Activated CD4-positive, alpha-beta T cell treated with anti-CD3 and anti-CD28 coated beads for 36 hours (primary cell): ENCODE data around the gene C2orf66. TPM values are rescaled to one million over a fixed set of nuclear protein-coding genes. Genes with fewer than 3 reads are reported as not detected.

Experiments used
- ATAC-seq: fragments of 200-7000 bp; cut with Tn5 transposase; one replicate; pipeline ENCODE4 v1.10.0; 2021; ENCODE audit warnings: mild to moderate bottlenecking, moderate library complexity
- CTCF ChIA-PET: fragments of 350-600 bp; sonication (Branson Sonifier 250); formaldehyde crosslinking; loops from one replicate; lab custom pipeline; 2021; ENCODE audit warnings: antibody characterized with exemption; lab: Charles Lee
- POLR2A ChIA-PET: fragments of 350-600 bp; sonication (Branson Sonifier 250); formaldehyde crosslinking; loops from one replicate; lab custom pipeline; 2021; ENCODE audit warnings: antibody characterized with exemption, inconsistent platforms; lab: Charles Lee
- DNase-seq: peaks from one replicate; pipeline ENCODE4 v3.0.0-alpha.2; 2020
- H3K27ac Mint-ChIP-seq: one replicate; pipeline ENCODE4 v1.8.0; 2021; ENCODE audit warnings: mixed read lengths
- H3K27me3 Mint-ChIP-seq: one replicate; pipeline ENCODE4 v1.8.0; 2021; ENCODE audit warnings: mixed read lengths
- H3K36me3 Mint-ChIP-seq: one replicate; pipeline ENCODE4 v1.8.0; 2021; ENCODE audit warnings: low read depth, mixed read lengths
- H3K4me1 Mint-ChIP-seq: one replicate; pipeline ENCODE4 v1.8.0; 2021; ENCODE audit warnings: mixed read lengths
- H3K4me3 Mint-ChIP-seq: one replicate; pipeline ENCODE4 v1.8.0; 2021; ENCODE audit warnings: mild to moderate bottlenecking, moderate library complexity, mixed read lengths
- H3K9me3 Mint-ChIP-seq: one replicate; pipeline ENCODE4 v1.8.0; 2021; ENCODE audit warnings: low read depth, mixed read lengths
- intact Hi-C, 2 experiments: fragments of 100-400 bp; cut with DNase I in 1 of 2; cut with micrococcal nuclease in 1 of 2; formaldehyde crosslinking; loops; one replicate each; pipeline versions ENCODE4 v1.14.2 to v1.15.1; 2022 to 2024; cut with DNase I, micrococcal nuclease
- total RNA-seq, 2 experiments: library from RNA; stranded (reverse); gene quantifications; one replicate each; pipeline ENCODE4 v1.2.3, GENCODE V29; 2021

The C2orf66 gene
- total RNA-seq, result under 1 TPM; 0.09 to 0.25 TPM

- Mint-ChIP-seq H3K4me1 (no peaks in the 10 kb centered on the region), H3K27ac (no peak within 1 kb of the TSS), H3K36me3 (no peaks in the 10 kb centered on the region), H3K4me3 (no peak within 1 kb of the TSS), H3K27me3 (peaks cover 25% of the 10 kb centered on the region), H3K9me3 (peaks cover 3% of the 10 kb centered on the region)
- DNase-seq, result no peak
- ChIA-PET POLR2A (no interaction called here), CTCF (interaction anchor here (0.6 to 1.0 kb wide), 4 partner anchors 13 to 404 kb away, joined by 3 to 4 read pairs (median 4); no protein-coding TSS in a partner anchor)
- ATAC-seq, result no peak
- intact Hi-C loops, result no loop called here
These were observed at the start of gene C2orf66 for GRCh38 chr2:196809260-196809659. Gene C2orf66 (minus strand): TSS chr2:196809355. CDS start chr2:196809336, 19 bp downstream.

- Mint-ChIP-seq H3K4me1 (no peaks in the 10 kb centered on the region), H3K9me3 (peaks cover 8% of the 10 kb centered on the region), H3K27ac (no peak overlapping the region), H3K4me3 (no peak overlapping the region), H3K36me3 (peaks cover 33% of the 10 kb centered on the region), H3K27me3 (no peaks in the 10 kb centered on the region)
- intact Hi-C loops, result no loop called here
- no peak for ATAC-seq
- POLR2A ChIA-PET, result no interaction called here
- DNase-seq, result no peak
- CTCF ChIA-PET, result interaction anchor here (0.6 to 0.9 kb wide), 2 partner anchors 467 to 520 kb away, joined by 3 to 4 read pairs; no protein-coding TSS in a partner anchor
These were observed 45.5 kb upstream of the C2orf66 start for GRCh38 chr2:196854629-196855028.

GRCh38 chr2:196853301-196854087 is 44.3 kb upstream of the C2orf66 start:
- Mint-ChIP-seq H3K4me3 (no peak overlapping the region), H3K4me1 (no peaks in the 10 kb centered on the region), H3K9me3 (peaks cover 2% of the 10 kb centered on the region), H3K27ac (no peak overlapping the region), H3K27me3 (no peaks in the 10 kb centered on the region), H3K36me3 (peaks cover 23% of the 10 kb centered on the region)
- ChIA-PET CTCF (no interaction called here), POLR2A (no interaction called here)
- DNase-seq, result no peak
- intact Hi-C loops, result no loop called here
- no peak for ATAC-seq

GRCh38 chr2:196851088-196851487 is 41.9 kb upstream of the C2orf66 start:
- intact Hi-C loops, result no loop called here

DNA sequence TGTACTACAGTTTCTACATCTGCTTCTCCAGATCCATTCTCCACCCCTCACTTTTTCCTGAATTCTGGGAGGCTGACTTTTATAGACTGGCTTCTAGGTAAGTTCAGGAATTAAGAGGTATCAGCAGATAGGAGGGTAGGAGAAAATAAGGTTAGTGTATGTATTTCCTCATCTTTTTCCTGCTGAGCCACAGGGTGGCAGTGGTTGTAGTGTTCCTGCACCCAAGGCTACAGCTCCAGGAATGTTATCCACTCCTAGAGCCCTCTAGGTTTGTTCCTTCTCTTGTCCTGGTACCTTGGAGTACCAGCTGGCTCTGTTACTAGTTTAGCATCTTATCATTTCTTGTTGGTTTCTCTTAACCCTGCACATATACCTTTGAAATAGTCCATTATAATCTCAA is 40.7 kb upstream of the C2orf66 start:
- Mint-ChIP-seq H3K4me3 (no peak overlapping the region), H3K27me3 (no peaks in the 10 kb centered on the region), H3K27ac (no peak overlapping the region), H3K9me3 (no peaks in the 10 kb centered on the region), H3K4me1 (no peaks in the 10 kb centered on the region), H3K36me3 (peaks cover 23% of the 10 kb centered on the region)
- no peak for DNase-seq
- ChIA-PET POLR2A (no interaction called here), CTCF (interaction anchor here (0.7 kb wide), 1 partner anchor 114 kb away, joined by 3 read pairs; no protein-coding TSS in a partner anchor)
- intact Hi-C loops, result no loop called here
- no peak for ATAC-seq

More at GRCh38 chr2:196851088-196851487, 41.9 kb upstream of the C2orf66 start:
- no peaks in the 10 kb centered on the region for H3K27me3 Mint-ChIP-seq
- H3K4me3 Mint-ChIP-seq, result no peak overlapping the region
- peaks cover 20% of the 10 kb centered on the region for H3K36me3 Mint-ChIP-seq
- ATAC-seq, result no peak
- no peak overlapping the region for H3K27ac Mint-ChIP-seq
- ChIA-PET POLR2A (no interaction called here), CTCF (interaction anchor here (0.9 kb wide), 1 partner anchor 35 kb away, joined by 3 read pairs; no protein-coding TSS in a partner anchor)
- H3K4me1 Mint-ChIP-seq, result no peaks in the 10 kb centered on the region
- no peaks in the 10 kb centered on the region for H3K9me3 Mint-ChIP-seq
- no peak for DNase-seq

DNA sequence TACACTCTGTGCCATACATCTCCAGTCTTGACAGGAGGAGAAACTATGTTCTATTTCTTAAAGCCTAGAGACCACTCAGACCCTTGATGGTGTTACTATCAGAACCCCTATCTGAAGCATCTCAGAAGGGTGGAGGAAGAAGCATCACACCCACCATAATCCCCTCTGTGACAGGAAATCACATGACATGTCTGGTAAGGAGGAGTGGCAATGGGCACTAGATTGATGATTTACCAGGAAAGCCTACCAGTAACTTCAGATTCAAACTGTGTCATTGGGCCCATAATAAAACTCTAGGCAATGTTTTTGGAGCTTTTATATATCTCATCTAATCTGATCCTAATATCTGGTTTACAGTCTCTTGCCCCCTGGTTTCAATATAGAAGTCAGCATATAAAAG is 37.1 kb upstream of the C2orf66 start:
- Mint-ChIP-seq H3K27ac (no peak overlapping the region), H3K27me3 (no peaks in the 10 kb centered on the region), H3K4me1 (no peaks in the 10 kb centered on the region), H3K9me3 (no peaks in the 10 kb centered on the region), H3K36me3 (peaks cover 25% of the 10 kb centered on the region), H3K4me3 (no peak overlapping the region)
- ChIA-PET POLR2A (no interaction called here), CTCF (interaction anchor here (0.7 to 0.8 kb wide), 2 partner anchors 213 to 295 kb away, joined by 3 read pairs; no protein-coding TSS in a partner anchor)
- DNase-seq (no peak), ATAC-seq (no peak)
- intact Hi-C loops, result no loop called here

DNA sequence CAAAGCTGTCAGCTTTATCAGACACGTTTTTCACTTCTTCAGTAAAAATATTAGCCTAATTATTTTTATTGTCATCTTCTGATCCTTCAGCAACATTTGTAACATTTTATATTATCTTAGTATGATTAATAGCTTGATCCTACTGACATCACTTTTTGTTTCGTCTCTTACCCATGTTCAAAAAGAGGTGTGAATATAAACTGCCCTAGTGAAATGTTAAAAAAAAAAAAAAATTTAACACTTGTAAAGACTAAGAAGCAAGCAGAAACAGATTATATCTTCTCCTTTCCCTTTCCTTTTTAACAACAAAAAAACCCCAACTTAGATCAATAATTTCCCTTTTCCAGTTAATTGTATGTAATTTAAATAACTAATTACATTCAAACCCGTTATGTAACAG is 36.2 kb upstream of the C2orf66 start:
- peaks cover 31% of the 10 kb centered on the region for H3K36me3 Mint-ChIP-seq
- no peak overlapping the region for H3K27ac Mint-ChIP-seq
- ChIA-PET POLR2A (no interaction called here), CTCF (no interaction called here)
- H3K4me1 Mint-ChIP-seq, result no peaks in the 10 kb centered on the region
- no peaks in the 10 kb centered on the region for H3K27me3 Mint-ChIP-seq
- intact Hi-C loops, result no loop called here
- H3K4me3 Mint-ChIP-seq, result no peak overlapping the region
- H3K9me3 Mint-ChIP-seq, result no peaks in the 10 kb centered on the region
- ATAC-seq (no peak), DNase-seq (no peak)

DNA sequence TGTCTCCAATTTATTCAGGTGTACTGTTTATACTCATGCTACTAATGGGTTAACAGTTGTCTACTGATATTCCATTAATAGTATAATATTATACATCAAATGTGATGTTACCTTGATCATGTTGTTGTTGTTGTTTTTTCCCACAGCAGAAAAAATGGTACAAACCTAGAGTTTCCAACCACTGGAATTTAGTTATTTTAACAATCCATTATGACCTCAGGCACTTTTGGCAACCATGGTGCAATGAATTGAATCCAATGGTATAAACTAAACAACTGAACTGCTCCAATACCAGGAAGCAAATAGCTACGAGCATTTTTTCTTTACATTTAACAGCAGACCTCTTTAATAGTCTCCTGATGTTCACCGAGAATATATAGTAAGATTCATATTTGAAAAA is 31.0 kb upstream of the C2orf66 start:
- ChIA-PET POLR2A (no interaction called here), CTCF (no interaction called here)
- H3K36me3 Mint-ChIP-seq, result peaks cover 32% of the 10 kb centered on the region
- intact Hi-C loops, result no loop called here
- no peak overlapping the region for H3K27ac Mint-ChIP-seq
- no peaks in the 10 kb centered on the region for H3K4me1 Mint-ChIP-seq
- no peak for ATAC-seq
- no peak for DNase-seq
- no peaks in the 10 kb centered on the region for H3K9me3 Mint-ChIP-seq
- H3K27me3 Mint-ChIP-seq, result no peaks in the 10 kb centered on the region
- no peak overlapping the region for H3K4me3 Mint-ChIP-seq

DNA sequence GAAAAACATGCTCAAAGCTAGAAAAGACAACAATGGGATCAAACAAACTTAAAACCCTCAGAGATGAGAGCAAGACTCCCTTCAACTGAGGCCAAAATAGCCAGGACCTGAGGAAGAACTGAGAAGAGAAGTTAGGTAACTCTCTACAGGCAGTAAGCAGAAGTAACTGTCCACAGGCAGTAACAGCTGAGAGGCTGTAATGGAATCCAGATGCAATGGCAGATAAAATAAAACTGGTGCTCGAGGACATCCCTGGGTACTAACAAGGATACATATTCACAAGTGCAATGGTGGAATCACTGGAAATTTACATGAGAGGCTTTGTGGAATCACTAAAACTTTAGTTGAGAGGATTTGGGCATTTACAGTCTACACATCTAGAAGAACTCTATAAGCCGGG is 30.4 kb upstream of the C2orf66 start:
- Mint-ChIP-seq H3K27ac (no peak overlapping the region), H3K4me1 (no peaks in the 10 kb centered on the region)
- POLR2A ChIA-PET, result interaction anchor here (0.6 kb wide), 1 partner anchor 17 kb away, joined by 14 read pairs; no protein-coding TSS in a partner anchor

GRCh38 chr2:196836440-196836839 is 27.3 kb upstream of the C2orf66 start:
- POLR2A ChIA-PET, result no interaction called here
- peaks cover 24% of the 10 kb centered on the region for H3K36me3 Mint-ChIP-seq
- intact Hi-C loops, result no loop called here

More for the DNA sequence above, 30.4 kb upstream of the C2orf66 start:
- DNase-seq, result no peak
- CTCF ChIA-PET, result no interaction called here
- Mint-ChIP-seq H3K36me3 (peaks cover 30% of the 10 kb centered on the region), H3K27me3 (no peaks in the 10 kb centered on the region), H3K4me3 (no peak overlapping the region), H3K9me3 (no peaks in the 10 kb centered on the region)
- intact Hi-C loops, result no loop called here
- no peak for ATAC-seq

DNA sequence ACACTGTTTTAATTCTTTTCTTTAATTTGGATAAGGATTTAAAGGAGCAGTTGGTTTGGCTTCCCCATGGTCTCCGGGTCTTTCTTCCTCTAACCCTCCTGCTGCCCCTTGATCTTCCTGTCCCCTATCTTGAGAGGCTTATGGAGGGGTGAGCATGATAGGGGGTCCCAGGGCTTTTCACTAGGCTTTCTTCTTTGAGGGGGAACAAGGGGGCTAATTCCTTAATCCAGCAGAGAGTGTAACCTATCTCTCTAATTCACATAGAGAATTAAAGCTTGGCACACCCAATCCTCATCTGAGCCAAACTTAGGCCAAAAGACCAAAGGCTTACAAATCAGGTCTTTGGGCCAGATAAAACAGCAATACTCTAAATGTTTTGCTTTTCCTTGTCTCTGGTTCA is 21.5 kb upstream of the C2orf66 start:
- DNase-seq, result no peak
- Mint-ChIP-seq H3K36me3 (no peaks in the 10 kb centered on the region), H3K4me3 (no peak overlapping the region), H3K9me3 (no peaks in the 10 kb centered on the region), H3K4me1 (peaks cover 3% of the 10 kb centered on the region), H3K27ac (no peak overlapping the region), H3K27me3 (no peaks in the 10 kb centered on the region)
- ChIA-PET CTCF (no interaction called here), POLR2A (no interaction called here)
- ATAC-seq, result no peak
- intact Hi-C loops, result no loop called here

More at GRCh38 chr2:196836440-196836839, 27.3 kb upstream of the C2orf66 start:
- no peak overlapping the region for H3K4me3 Mint-ChIP-seq
- no peaks in the 10 kb centered on the region for H3K27me3 Mint-ChIP-seq
- DNase-seq, result no peak
- no peaks in the 10 kb centered on the region for H3K4me1 Mint-ChIP-seq
- H3K27ac Mint-ChIP-seq, result no peak overlapping the region
- H3K9me3 Mint-ChIP-seq, result no peaks in the 10 kb centered on the region
- CTCF ChIA-PET, result interaction anchor here (0.6 kb wide), 1 partner anchor 93 kb away, joined by 4 read pairs; no protein-coding TSS in a partner anchor
- ATAC-seq, result no peak

- ChIA-PET POLR2A (no interaction called here), CTCF (interaction anchor here (1.3 to 1.4 kb wide), 2 partner anchors 16 to 29 kb away, joined by 3 read pairs; no protein-coding TSS in a partner anchor)
- Mint-ChIP-seq H3K27ac (no peak overlapping the region), H3K9me3 (no peaks in the 10 kb centered on the region), H3K27me3 (peaks cover 8% of the 10 kb centered on the region), H3K4me1 (peaks cover 3% of the 10 kb centered on the region), H3K36me3 (no peaks in the 10 kb centered on the region), H3K4me3 (no peak overlapping the region)
- DNase-seq (no peak), ATAC-seq (peak; percentile 45)
- intact Hi-C loops, result no loop called here
These were observed 18.2 kb upstream of the C2orf66 start for GRCh38 chr2:196827356-196827755.
